ENCODE measurements around the gene ERG. TPM values are rescaled to one million over a fixed set of nuclear protein-coding genes. Genes with fewer than 3 reads are reported as not detected.

Gene ERG
- total and polyA plus RNA-seq, 9 of the 15 experiments (the other 6 are each of a cell fraction or from before 2014, with no cell fraction given) = 0.06 TPM; not detected in 8

DNA sequence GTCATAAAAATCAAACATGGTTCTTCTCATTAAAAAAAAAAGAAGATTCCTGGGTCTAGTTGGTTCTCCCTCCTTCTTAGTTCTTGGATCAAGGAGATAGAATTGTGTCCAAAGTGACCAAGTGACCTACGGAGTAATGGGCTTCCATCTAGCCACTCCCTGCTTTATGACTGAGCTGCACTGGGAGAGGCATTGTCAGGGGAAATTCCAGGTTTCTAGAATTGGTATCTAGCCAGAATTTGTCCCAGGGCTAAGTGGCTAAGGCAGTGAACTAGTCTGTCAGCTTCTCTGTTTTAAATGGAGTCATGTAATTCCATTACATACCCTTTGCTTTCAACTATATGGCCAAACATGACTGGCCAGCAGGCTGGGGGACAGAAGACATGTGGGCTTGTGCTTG, 40.1 kb upstream of the ERG start:
- Histone ChIP-seq H3K27me3 (ENCODE audit: control insufficient read depth in 2 of 2, insufficient read depth in 2 of 2, low read length in 2 of 2) (no peaks in the 10 kb centered on the region), H3K36me3 (ENCODE audit: control insufficient read depth, insufficient read depth, low read length) (no peaks in the 10 kb centered on the region), H3K4me2 (ENCODE audit: insufficient read depth, low read length) (no peak overlapping the region), H3K9ac (ENCODE audit: insufficient read depth in 1 of 2, low read depth in 2 of 2, low read length in 2 of 2) (no peak overlapping the region), H3K4me1 (replicated peaks in 1 of 2; ENCODE audit: control insufficient read depth in 2 of 2, insufficient read depth in 2 of 2, low read length in 2 of 2) (no peaks in the 10 kb centered on the region), H3K9me3 (replicated peaks; ENCODE audit: control insufficient read depth, insufficient read depth, low read depth, low read length) (no peaks in the 10 kb centered on the region), H2AFZ (ENCODE audit: low read depth, low read length) (no peak overlapping the region), H3K27ac (ENCODE audit: extremely low read depth, low read depth, low read length) (no peak overlapping the region), H3K9me1 (ENCODE audit: control insufficient read depth, insufficient read depth, low read length) (no peaks in the 10 kb centered on the region), H3K79me2 (ENCODE audit: control insufficient read depth, insufficient read depth, low read length) (no peaks in the 10 kb centered on the region), H4K20me1 (replicated peaks; ENCODE audit: control insufficient read depth, insufficient read depth, low read length) (peaks cover 3% of the 10 kb centered on the region), H3K4me3 (no peak overlapping the region)
- FAIRE-seq = no peak
- no peak for ATAC-seq
- in situ Hi-C loops (cut with MboI) (no loop called here), intact Hi-C loops (cut with micrococcal nuclease) (no loop called here)
- POLR2A ChIA-PET = interaction anchor here (0.5 to 1.4 kb wide), 2 partner anchors 14 to 15 kb away, joined by 3 to 4 read pairs; no protein-coding TSS in a partner anchor
- DNase-seq (ENCODE audit: extremely low read depth in 1 of 4, low spot score in 3 of 4) = no peak
- BruUV-seq (replicated peaks) = no TSS peak
- WGBS (ENCODE audit: insufficient coverage, low coverage, missing lambda C conversion rate) = 0% methylated on average over 1 of the region's 1 CpG
- TF ChIP-seq ATF7 (IDR thresholded peaks at IDR 0.05) = no peak
- TF ChIP-seq, protein P1, sequence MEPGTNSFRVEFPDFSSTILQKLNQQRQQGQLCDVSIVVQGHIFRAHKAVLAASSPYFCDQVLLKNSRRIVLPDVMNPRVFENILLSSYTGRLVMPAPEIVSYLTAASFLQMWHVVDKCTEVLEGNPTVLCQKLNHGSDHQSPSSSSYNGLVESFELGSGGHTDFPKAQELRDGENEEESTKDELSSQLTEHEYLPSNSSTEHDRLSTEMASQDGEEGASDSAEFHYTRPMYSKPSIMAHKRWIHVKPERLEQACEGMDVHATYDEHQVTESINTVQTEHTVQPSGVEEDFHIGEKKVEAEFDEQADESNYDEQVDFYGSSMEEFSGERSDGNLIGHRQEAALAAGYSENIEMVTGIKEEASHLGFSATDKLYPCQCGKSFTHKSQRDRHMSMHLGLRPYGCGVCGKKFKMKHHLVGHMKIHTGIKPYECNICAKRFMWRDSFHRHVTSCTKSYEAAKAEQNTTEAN (CRISPR knock-in tag; IDR thresholded peaks at IDR 0.05) = no peak
- CTCF ChIA-PET (ENCODE audit: low intra/inter-chr PET ratio) = no interaction called here

DNA sequence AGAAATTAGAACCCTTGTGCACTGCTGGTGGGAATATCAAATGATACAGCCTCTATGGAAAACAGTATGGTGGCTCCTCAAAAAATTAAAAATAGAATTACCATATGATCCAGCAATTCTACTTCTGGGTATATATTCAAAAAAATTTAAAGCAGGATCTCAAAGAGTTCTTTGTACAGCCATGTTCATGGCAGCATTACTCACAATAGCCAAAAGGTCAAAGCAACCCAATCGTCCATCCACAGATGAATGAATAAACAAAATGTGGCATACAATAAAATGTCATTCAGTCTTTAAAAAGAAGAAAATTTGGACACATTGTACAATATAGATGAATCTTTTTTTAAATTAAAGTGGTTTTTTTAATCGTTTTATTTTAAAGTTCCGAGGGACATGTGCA, 36.3 kb upstream of the ERG start:
- H3K27me3 ChIP-seq (ENCODE audit: control insufficient read depth in 2 of 2, insufficient read depth in 2 of 2, low read length in 2 of 2) = peaks cover 10% of the 10 kb centered on the region in 2 experiments; a peak in 3 of 5 replicates
- FAIRE-seq (no peak), ATAC-seq (no peak), DNase-seq (ENCODE audit: extremely low read depth in 1 of 4, low spot score in 3 of 4) (no peak)
- H3K9me1 ChIP-seq (ENCODE audit: control insufficient read depth, insufficient read depth, low read length) = no peaks in the 10 kb centered on the region
- H3K27ac ChIP-seq (ENCODE audit: extremely low read depth, low read depth, low read length) = no peak overlapping the region
- ChIA-PET POLR2A (no interaction called here), CTCF (ENCODE audit: low intra/inter-chr PET ratio) (no interaction called here)
- H3K36me3 ChIP-seq (ENCODE audit: control insufficient read depth, insufficient read depth, low read length) = no peaks in the 10 kb centered on the region
- no peak overlapping the region for H3K9ac ChIP-seq (ENCODE audit: insufficient read depth in 1 of 2, low read depth in 2 of 2, low read length in 2 of 2)
- H3K79me2 ChIP-seq (ENCODE audit: control insufficient read depth, insufficient read depth, low read length) = no peaks in the 10 kb centered on the region
- H3K4me3 ChIP-seq = no peak overlapping the region
- H2AFZ ChIP-seq (ENCODE audit: low read depth, low read length) = no peak overlapping the region
- peaks cover 3% of the 10 kb centered on the region for H4K20me1 ChIP-seq (replicated peaks; ENCODE audit: control insufficient read depth, insufficient read depth, low read length)
- in situ Hi-C loops (cut with MboI) = no loop called here
- no peaks in the 10 kb centered on the region for H3K4me1 ChIP-seq (replicated peaks in 1 of 2; ENCODE audit: control insufficient read depth in 2 of 2, insufficient read depth in 2 of 2, low read length in 2 of 2)
- H3K4me2 ChIP-seq (ENCODE audit: insufficient read depth, low read length) = no peak overlapping the region
- intact Hi-C loops (cut with micrococcal nuclease) = no loop called here
- no peak for TF ChIP-seq NONO (IDR thresholded peaks at IDR 0.05; ENCODE audit: low read depth in 2 of 2, low read length in 1 of 2)
- TF ChIP-seq DPF2 (IDR thresholded peaks at IDR 0.05) = no peak
- no peak for TF ChIP-seq GATAD2A (IDR thresholded peaks at IDR 0.05)
- TF ChIP-seq ILK (tag; IDR thresholded peaks at IDR 0.05; ENCODE audit: borderline replicate concordance, low read depth) = no peak
- TF ChIP-seq PRMT5 (CRISPR knock-in tag; IDR thresholded peaks at IDR 0.05) = no peak
- TF ChIP-seq, protein P2, sequence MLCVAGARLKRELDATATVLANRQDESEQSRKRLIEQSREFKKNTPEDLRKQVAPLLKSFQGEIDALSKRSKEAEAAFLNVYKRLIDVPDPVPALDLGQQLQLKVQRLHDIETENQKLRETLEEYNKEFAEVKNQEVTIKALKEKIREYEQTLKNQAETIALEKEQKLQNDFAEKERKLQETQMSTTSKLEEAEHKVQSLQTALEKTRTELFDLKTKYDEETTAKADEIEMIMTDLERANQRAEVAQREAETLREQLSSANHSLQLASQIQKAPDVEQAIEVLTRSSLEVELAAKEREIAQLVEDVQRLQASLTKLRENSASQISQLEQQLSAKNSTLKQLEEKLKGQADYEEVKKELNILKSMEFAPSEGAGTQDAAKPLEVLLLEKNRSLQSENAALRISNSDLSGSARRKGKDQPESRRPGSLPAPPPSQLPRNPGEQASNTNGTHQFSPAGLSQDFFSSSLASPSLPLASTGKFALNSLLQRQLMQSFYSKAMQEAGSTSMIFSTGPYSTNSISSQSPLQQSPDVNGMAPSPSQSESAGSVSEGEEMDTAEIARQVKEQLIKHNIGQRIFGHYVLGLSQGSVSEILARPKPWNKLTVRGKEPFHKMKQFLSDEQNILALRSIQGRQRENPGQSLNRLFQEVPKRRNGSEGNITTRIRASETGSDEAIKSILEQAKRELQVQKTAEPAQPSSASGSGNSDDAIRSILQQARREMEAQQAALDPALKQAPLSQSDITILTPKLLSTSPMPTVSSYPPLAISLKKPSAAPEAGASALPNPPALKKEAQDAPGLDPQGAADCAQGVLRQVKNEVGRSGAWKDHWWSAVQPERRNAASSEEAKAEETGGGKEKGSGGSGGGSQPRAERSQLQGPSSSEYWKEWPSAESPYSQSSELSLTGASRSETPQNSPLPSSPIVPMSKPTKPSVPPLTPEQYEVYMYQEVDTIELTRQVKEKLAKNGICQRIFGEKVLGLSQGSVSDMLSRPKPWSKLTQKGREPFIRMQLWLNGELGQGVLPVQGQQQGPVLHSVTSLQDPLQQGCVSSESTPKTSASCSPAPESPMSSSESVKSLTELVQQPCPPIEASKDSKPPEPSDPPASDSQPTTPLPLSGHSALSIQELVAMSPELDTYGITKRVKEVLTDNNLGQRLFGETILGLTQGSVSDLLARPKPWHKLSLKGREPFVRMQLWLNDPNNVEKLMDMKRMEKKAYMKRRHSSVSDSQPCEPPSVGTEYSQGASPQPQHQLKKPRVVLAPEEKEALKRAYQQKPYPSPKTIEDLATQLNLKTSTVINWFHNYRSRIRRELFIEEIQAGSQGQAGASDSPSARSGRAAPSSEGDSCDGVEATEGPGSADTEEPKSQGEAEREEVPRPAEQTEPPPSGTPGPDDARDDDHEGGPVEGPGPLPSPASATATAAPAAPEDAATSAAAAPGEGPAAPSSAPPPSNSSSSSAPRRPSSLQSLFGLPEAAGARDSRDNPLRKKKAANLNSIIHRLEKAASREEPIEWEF (CRISPR knock-in tag; IDR thresholded peaks at IDR 0.05) = no peak
- TF ChIP-seq GABPB1 (CRISPR knock-in tag; IDR thresholded peaks at IDR 0.05) = no peak
- TF ChIP-seq ZNF766 (CRISPR knock-in tag; conservative IDR thresholded peaks at IDR 0.05) = no peak
- BruUV-seq (replicated peaks) = no TSS peak
- H3K9me3 ChIP-seq (replicated peaks; ENCODE audit: control insufficient read depth, insufficient read depth, low read depth, low read length) = no peaks in the 10 kb centered on the region
- WGBS (ENCODE audit: insufficient coverage, low coverage, missing lambda C conversion rate) = 0% methylated on average over 3 of the region's 3 CpGs
